G401 (cell line): ENCODE results near the gene RNF19B. TPM values are rescaled to one million over a fixed set of nuclear protein-coding genes. Genes with fewer than 3 reads are reported as not detected.
"Not testable (repeated sequence)": the region's sequence is repeated elsewhere in the genome, so short reads cannot be mapped to it uniquely, and the experiment has no call there.

Experiments used
- DNase-seq: peaks from one replicate; pipeline ENCODE4 v3.0.0-alpha.2; 2015; ENCODE audit warnings: low spot score
- in situ Hi-C: cut with HindIII; loops from 2 replicates; pipeline ENCODE4 v1.10.0; 2016; ENCODE audit warnings: low sequenced_read_pairs, mixed read lengths
- total RNA-seq: library from RNA; depleted of rRNA; stranded (reverse); fragments of >200 nt; shearing (Covaris generic); gene quantifications from 2 replicates; pipeline ENCODE4 v1.2.3, GENCODE V29; 2014

Gene RNF19B
- total RNA-seq, 1 experiment from 2014 or later = 13.2 TPM

DNA sequence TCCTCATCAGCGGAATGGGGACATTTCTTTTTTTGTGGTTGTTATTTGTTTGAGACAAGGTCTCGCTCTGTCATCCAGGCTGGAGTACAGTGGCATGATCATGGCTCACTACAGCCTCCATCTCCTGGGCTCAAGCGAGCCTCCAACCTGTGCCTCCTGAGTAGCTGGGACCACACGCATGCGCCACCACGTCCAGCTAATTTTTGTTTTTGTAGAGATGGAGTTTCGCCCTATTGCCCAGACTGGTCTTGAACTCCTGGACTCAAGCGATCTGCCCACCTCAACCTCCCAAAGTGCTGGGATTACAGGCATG is 28.7 kb upstream of the RNF19B start:
- in situ Hi-C loops, DNase-seq: not testable (repeated sequence)

DNA sequence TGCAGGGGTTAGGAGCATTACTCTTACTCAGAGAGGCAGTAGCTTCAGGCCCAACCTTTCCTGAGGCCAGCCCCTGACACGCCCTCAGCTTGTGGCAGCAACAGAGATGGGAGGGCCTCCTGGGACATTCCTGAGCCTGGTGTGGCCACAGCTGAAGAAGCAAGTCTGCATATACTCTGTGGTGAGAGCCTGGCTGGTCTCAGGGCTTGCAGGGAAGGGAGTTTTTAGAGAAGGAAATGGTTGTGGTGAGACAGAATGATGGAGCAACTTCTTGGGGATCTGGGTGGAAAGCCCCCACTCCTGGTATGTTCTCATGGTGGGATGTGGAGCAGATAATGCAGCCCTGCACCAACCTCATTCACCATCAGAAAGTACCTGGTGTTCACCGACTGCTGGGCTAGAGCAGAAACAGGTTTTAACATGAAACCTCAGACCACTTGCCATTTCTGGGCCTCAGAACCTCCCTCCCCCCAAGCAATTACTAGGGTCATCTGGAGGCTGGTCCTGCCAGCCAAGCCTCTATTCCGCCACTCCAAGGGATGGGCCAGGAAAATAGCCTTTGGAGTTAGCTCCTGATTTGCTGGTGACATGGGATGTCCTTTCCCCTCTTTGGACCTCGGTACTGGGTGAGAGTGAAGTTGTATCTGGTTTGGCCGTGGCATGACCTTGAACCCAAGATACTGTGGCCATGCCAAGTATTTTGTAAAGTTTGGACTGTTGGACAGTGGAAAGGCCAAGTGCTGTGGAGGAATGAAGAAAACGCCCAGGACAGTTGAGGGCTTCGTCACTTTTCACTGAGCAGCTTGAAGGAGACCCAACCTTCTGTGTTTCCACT is 28.1 kb upstream of the RNF19B start:
- peak; percentile 35 for DNase-seq
- in situ Hi-C loops = no loop called here

DNA sequence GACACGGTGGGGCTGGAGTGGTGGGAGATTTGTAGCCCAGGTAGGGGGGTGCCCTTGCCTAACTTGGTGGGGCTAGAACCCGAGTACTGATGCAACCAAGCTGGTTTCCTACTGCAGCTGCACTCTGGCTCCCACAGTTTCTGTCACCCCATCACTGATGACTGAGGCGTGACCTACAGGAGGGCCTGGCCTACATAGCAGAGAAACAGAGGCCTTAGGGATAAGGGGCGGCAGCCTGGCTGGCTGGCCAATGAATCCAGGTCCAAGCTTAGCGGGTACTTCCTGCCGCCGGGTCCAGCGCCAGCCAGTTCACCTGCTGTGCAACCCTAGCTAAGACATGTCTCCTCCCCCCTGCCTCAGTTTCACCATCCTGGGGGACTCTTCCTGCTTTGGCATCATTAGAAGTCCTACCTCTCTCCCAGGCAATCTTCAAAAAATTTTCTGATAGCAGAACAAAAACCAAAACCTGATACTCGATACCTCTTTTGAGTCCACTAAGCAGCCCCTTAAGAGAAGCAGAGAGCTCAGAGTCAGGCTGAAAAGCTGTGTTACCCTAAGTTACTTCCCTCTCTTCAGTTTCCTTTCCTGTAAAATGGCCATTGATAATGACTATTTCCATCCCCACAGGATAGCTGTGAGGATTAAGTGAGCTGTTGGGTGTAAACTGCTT is 27.3 kb upstream of the RNF19B start:
- DNase-seq = no peak
- in situ Hi-C loops = no loop called here

DNA sequence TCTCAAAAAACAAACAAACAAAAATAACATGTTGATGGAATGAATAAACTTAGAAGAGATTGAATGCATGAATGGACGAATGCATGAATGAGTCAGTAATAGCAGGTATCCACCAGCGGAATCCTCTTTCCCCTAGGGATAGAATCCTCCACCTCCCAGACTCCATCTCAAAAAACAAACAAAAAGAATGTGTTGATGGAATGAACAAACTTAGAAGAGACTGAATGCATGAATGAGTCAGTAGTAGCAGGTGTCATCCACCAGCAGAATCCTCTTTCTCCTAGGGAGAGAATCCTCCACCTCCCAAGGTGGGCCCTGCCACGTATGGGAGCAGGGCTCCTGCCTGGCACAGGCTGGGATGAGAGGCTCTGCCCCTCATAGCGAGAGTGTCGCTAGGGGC is 26.8 kb upstream of the RNF19B start:
- no peak for DNase-seq

DNA sequence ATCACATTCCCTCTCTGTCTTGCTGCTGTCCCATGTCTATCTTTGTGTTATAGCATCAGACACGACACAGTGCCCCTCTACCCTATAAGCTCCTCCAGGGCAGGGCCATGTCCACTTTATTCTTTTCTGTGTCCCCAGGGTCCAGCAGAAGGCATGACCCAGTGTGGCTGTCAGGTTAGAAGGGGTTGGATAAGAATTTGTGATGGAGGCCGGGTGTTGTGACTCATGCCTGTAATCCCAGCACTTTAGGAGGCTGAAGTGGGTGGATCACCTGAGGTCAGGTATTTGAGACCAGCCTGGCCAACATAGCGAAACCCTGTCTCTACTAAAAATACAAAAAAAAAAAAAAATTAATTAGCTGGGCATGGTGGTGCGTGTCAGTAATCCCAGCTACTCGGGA is 26.3 kb upstream of the RNF19B start:
- DNase-seq = no peak
- in situ Hi-C loops = no loop called here

More for the DNA sequence above, 26.8 kb upstream of the RNF19B start:
- in situ Hi-C loops = no loop called here

DNA sequence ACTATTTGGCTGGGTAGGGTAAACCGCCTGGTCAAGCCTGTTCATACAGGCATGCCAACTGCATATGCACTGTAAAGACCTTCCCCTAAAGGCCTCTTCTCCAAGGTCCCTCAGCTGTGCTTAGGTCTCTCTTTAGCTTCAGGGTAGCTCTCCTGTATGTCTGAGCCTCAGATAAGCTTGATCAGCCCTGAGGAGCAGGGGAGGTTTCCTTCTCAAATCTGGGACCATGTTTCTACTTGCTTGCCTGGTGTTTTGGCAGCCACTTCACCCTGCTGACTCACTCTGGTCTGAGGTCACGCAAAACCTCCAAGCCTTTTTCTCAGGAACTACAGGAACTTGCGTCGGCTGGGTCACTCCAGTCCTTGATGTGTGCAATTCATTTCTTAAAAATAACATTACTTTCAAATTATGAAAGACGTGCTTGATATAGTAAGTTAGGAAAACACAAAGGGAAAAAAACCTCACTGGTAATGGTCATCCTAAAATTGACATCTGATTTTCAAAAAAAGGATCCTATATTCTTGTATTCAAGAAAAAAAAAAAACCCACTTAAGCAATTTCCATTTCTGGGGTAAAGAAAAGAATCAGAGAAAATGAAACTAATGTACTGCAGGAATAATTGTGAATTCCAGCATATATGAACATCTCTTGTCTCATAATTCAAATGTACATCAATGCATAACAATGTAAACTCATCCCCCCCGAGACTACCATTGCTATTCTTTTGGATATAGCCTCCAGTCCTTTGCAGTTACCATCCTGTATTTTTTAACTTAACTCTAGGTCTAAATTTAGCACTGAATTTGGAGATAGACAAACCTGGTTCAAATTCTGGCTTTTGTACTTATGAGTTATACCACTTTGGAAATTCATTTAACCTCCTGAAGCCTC is 24.8 kb upstream of the RNF19B start:
- DNase-seq = no peak
- in situ Hi-C loops = no loop called here

DNA sequence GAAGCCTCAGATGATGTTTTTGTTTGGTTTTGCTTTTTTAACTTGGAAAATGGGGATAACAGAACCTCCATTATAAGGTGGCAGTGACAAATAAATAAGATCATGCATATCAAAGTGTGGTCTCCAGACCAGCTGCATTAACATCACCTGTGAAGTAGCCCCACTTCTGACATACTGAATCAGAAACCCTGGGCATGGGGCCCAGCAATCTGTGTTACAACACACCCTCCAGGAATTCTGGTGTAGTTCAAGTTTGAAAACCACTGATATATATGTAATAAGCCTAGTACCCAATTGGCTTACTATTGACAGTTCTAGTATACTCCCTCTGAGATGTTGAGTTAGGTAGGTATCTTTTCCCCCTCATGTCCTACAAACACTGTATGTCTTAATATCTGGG is 24.1 kb upstream of the RNF19B start:
- in situ Hi-C loops = no loop called here
- DNase-seq = no peak

DNA sequence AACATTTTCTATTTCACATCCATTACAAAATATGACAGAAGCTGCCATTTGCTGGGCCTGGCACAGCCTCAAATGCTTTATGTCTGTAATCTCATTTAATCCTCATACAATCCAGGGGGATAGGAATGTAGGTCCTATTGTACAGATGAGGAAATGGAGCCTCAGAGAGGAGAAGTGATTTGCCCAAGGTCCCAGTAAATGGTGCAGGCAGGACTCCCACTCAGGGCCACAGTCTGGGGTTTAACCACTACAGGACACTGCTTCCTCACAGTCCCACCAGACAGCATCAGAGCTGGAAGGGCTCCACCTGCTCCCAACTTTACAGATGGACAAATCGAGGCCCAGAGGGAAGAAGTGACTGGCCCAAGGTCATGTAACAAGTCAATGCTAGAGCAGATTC is 20.6 kb upstream of the RNF19B start:
- no peak for DNase-seq

DNA sequence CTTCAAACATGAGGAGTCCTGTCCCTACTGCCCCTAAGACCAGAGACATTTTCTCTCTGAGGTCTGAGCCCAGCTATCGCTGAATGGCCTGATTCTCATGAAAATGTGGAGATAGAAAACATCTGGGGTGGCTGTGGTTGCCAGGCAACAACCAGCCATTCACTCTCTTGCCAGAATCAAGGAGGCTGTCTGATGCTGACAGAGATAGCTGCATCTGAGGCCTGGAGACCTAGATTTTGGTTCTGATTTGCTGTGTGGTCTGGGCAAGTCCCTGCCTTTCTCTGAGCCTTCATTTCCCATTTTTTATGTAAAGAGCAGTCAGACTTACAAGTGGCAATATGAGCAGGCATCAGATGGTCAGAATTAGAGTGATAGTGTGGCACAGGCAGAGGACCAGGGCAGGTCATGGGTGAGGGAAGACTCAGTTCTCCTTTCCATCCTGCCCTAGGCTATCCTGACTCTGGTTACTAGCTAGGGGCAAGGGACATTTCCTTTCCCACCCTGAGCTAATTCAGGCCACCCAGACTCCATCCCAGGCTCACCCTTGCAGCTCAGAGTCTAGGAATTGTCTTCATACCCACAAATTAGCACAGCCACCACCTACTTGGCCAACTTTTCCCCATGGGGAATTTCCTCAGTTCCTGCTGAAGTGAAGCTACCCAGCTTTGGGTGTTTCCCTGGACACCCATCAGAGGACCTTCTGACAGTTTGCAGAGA is 20.0 kb upstream of the RNF19B start:
- no peak for DNase-seq
- in situ Hi-C loops = no loop called here

More for the DNA sequence above, 20.6 kb upstream of the RNF19B start:
- in situ Hi-C loops = no loop called here

DNA sequence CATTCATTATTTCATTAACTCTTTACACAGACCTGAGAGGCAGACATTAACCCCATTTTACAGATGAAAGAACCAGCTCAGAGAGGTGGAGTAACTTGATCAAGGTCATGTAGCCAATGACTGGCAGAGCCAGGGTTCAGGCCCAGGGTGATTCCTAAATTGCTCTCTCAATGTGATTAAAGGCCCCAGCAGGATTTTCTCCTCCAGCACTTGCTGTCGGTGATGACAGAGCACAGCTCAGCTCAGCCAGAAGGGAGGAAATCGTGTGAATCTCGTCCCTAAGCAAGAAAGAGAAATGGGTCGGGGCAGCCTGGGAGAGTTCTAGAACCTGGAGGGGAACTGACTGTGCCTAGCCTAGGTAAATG is 19.5 kb upstream of the RNF19B start:
- in situ Hi-C loops = no loop called here
- DNase-seq = no peak

DNA sequence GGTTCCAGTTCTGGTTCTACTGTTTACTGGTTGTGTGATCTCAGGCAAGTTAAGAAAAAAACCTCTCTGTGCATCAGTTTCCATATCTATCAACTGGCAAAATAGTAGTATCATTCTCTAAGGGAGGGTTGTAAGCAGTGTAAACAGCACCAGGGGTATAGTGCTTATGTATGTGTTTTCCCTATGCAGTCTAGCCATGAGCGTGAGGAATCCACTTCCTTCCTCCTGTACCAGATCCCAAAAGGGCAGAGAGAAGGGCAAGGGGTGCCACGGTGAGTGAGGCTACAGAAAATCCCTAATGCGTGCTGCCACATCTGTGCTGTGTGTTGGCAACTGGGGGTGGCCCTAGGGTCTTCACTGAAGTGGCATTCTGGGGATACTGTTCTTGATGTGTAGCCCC is 18.4 kb upstream of the RNF19B start:
- DNase-seq = no peak
- in situ Hi-C loops = no loop called here

DNA sequence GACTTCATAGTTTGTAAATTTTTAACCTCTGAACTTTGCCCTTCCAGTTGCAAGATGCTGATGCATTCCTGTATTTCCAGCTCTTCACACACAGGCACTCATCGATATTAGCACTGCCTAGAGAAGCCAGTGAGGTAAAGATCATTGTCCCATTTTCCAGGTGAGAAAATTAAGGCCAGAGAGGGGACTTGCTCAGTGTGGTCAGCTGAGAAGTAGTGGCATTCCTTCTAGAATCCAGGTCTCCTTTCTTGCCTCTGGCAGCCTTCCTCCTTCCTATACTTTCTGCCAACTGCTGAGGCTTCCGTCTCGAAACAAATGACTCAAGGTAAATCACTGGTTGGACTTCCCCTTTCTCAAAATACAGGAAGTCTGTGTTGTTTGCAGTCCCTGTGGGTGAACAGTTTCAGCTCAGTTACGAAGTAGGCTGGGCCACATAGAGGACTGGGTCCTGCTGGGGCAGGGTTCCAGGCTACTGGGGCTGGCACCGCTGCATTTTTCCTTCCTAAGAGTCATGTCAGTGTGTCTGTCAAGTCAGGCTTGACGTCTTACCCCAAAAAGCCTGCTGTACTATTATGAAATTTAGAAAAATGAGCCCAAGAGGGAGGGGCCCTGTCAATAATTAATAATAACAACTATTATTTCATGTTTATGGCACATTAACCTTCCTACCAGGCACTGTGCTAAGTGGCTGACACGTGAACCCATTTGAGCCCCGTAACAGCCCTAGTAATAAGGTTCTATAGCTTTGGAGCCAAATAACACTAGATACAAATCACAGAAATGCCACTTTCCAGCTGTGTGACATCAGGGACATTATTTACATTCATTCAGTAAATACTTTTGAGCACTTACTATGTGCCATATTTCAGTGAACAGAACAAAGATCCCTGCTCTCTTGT is 16.6 kb upstream of the RNF19B start:
- in situ Hi-C loops = no loop called here
- DNase-seq = no peak

DNA sequence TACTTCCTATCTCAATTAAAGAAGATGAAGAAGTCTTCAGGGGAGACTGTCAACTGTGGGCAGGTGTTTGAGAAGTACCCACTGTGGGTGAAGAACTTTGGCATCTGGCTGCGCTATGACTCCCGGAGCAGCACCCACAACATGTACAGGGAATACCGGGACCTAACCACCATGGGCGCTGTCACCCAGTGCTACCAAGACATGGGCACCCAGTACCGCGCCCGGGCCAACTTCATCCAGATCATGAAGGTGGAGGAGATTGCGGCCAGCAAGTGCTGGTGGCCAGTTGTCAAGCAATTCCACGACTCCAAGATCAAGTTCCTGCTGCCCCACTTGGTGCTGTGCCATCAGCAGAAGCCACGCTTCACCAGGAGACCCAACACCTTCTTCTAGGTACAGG is 15.5 kb upstream of the RNF19B start:
- DNase-seq = no peak
- in situ Hi-C loops = no loop called here

DNA sequence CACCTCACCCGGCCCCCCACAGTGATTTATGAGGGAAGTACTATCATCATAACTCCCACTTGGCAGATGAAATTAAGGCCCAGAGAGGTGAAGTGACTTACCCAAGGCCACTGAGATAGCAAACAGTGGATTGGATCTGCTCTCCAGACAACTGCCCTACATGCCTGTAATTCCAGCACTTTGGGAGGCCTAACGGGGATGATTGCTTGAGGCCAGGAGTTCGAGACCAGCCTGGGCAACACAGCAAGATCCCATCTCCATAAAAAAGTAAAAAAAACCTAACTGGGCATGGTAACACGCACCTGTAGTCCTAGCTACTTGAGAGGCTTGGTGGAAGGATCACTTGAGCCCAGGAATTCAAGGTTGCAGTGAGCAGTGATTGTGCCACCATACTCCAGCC is 14.2 kb upstream of the RNF19B start:
- no peak for DNase-seq
- in situ Hi-C loops = no loop called here

DNA sequence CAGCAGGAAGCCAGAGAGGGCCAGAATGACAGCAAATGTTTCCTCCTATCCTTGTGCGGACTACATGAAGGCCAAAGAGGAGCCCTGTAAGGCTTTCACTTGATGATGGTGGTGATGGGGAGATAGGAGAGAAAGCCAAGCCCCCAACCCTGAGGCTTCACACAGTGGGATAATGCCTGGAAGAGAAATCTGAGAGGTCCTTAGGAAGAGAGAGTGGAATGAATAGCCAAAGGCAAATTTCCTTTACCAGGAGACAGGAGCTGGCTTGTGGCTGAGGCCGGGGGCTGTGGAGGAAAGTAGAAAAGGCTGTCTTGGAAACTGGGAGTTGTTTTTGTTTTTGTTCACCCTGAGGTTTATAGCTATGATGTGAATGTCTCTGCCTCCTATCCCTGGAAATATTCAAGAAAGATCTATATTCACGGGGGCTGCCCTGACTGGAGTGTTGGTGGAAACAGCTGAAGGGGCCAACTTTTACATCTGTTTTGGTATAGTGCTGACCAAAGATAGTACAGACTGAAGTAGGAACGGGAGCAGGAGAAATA is 13.0 kb upstream of the RNF19B start:
- in situ Hi-C loops = no loop called here
- no peak for DNase-seq

DNA sequence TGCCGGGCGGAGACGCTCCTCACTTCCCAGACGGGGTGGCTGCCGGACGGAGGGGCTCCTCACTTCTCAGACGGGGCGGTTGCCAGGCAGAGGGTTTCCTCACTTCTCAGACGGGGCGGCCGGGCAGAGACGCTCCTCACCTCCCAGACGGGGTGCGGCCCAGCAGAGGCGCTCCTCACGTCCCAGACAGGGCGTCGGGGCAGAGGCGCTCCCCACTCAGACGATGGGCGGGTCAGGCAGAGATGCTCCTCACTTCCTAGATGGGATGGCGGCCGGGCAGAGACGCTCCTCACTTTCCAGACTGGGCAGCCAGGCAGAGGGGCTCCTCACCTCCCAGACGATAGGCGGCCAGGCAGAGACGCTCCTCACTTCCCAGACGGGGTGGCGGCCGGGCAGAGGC is 10.4 kb upstream of the RNF19B start:
- DNase-seq, in situ Hi-C loops: not testable (repeated sequence)

DNA sequence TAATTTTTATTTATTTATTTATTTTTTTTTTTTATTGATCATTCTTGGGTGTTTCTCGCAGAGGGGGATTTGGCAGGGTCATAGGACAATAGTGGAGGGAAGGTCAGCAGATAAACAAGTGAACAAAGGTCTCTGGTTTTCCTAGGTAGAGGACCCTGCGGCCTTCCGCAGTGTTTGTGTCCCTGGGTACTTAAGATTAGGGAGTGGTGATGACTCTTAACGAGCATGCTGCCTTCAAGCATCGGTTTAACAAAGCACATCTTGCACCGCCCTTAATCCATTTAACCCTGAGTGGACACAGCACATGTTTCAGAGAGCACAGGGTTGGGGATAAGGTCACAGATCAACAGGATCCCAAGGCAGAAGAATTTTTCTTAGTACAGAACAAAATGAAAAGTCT is 8.8 kb upstream of the RNF19B start:
- DNase-seq, in situ Hi-C loops: not testable (repeated sequence)

DNA sequence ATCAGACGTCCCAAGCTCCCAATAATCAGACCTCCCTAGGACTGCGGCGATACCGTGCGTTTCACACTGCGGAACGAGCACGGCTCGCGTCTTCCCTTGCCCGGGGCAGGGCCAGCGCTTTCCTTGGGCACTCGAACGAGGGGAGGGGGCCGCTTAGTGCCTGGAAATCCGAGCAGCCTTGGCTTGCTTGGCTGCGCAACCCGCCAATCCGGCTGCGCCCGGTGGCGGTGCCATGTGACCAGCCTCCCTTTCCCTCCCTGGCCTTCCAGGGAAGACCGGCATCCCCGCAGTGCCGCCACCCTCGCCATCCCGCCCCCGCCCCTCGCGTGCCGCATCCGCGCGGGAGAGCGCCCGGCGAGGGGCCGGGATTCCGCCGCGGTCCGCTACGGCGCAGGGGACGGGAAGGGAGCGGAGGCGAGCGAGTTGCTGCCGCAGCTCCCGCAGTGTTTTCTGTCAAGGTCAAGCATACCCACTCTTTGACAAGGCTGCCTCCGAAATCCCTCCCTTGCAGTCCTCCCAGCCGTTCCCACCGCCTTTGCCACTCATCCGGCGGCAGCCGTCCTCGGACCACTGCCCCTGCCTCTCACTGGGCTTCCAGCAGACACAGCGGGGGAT is 8.3 kb upstream of the RNF19B start:
- peak; percentile 79 for DNase-seq
- in situ Hi-C loops = no loop called here
